Vagina (tissue), 2 donors: ENCODE results near the gene GLE1.

Experiments
- CTCF ChIP-seq, 3 experiments: fragments of 450-650 bp in 2 of 3; fragments of 200-600 bp in 1 of 3; sonication (generic) in 1 of 3; IDR thresholded peaks; one replicate each; pipeline ENCODE4 v1.5.1; 2017 to 2019; ENCODE audit warnings: antibody characterized with exemption in 3 of 3, mild to moderate bottlenecking in 2 of 3, moderate library complexity in 2 of 3
- POLR2A ChIP-seq, 2 donors: fragments of 450-650 bp; IDR thresholded peaks; one replicate each; pipeline ENCODE4 v1.6.1; 2017; ENCODE audit warnings: antibody characterized with exemption in 2 of 2, mild to moderate bottlenecking in 2 of 2, moderate library complexity in 2 of 2
- POLR2AphosphoS5 ChIP-seq, 2 donors: sonication (generic); formaldehyde crosslinking; IDR thresholded peaks; one replicate each; pipeline ENCODE4 v1.9.0; 2017; ENCODE audit warnings: antibody characterized with exemption in 2 of 2, mild to moderate bottlenecking in 2 of 2, low read depth in 1 of 2; ENCODE audit not compliant: insufficient read depth in 1 of 2

GRCh38 chr9:128486201-128486600 is 18.3 kb upstream of the GLE1 start:
- TF ChIP-seq POLR2A (IDR thresholded peaks at IDR 0.05) (no peak), CTCF (IDR thresholded peaks at IDR 0.05) (no peak), POLR2AphosphoS5 (IDR thresholded peaks at IDR 0.05; ENCODE audit: insufficient read depth in 1 of 2, low read depth in 1 of 2) (no peak)
